RWPE1 (cell line): ENCODE measurements around the gene SLC4A2.
A peak's percentile ranks its signal among the peaks of the same experiment; 100 is the strongest.

Experiments used
- CTCF ChIA-PET: fragments of 350-600 bp; sonication (Branson Sonifier 250); formaldehyde crosslinking; extraction: SDS; loops from one replicate; lab custom pipeline; 2021; lab: Yijun Ruan, JAX
- POLR2A ChIA-PET: fragments of 400-600 bp; formaldehyde crosslinking; extraction: SDS; loops from one replicate; lab custom pipeline; 2020; ENCODE audit warnings: antibody characterized with exemption; ENCODE audit not compliant: low non-redundant PET; lab: Yijun Ruan, JAX
- DNase-seq: peaks from one replicate; pipeline ENCODE4 v3.0.0; 2012; ENCODE audit warnings: low spot score
- H3K27ac ChIP-seq: fragments of 450-650 bp; 2 replicates; pipeline ENCODE4 v1.5.1; 2017
- TF ChIP-seq, protein P1 (sequence below): fragments of 450-650 bp; conservative IDR thresholded peaks from 2 replicates; pipeline ENCODE4 v1.5.1; 2017; ENCODE audit warnings: low read depth, mild to moderate bottlenecking

The SLC4A2 gene

DNA sequence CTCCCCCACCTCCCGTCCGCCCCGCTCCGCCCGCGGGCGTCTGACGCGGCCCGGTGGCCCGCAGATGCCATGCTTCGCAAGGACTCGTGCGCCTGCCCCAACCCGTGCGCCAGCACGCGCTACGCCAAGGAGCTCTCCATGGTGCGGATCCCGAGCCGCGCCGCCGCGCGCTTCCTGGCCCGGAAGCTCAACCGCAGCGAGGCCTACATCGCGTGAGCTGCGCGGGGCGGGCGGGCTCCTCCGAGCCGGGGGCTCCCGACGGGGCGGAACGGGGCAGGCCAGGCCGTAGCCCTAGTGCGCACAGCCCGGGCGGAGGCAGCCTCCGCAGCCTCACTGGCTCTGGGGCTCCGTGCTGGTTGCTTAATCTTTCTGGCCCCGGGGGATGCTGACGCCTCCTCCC, 8.3 kb upstream of the SLC4A2 start:
- ChIA-PET CTCF (no interaction called here), POLR2A (no interaction called here)
- TF ChIP-seq, protein P1, sequence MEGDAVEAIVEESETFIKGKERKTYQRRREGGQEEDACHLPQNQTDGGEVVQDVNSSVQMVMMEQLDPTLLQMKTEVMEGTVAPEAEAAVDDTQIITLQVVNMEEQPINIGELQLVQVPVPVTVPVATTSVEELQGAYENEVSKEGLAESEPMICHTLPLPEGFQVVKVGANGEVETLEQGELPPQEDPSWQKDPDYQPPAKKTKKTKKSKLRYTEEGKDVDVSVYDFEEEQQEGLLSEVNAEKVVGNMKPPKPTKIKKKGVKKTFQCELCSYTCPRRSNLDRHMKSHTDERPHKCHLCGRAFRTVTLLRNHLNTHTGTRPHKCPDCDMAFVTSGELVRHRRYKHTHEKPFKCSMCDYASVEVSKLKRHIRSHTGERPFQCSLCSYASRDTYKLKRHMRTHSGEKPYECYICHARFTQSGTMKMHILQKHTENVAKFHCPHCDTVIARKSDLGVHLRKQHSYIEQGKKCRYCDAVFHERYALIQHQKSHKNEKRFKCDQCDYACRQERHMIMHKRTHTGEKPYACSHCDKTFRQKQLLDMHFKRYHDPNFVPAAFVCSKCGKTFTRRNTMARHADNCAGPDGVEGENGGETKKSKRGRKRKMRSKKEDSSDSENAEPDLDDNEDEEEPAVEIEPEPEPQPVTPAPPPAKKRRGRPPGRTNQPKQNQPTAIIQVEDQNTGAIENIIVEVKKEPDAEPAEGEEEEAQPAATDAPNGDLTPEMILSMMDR = no peak
- no peak overlapping the region for H3K27ac ChIP-seq
- DNase-seq = peak; percentile 39

DNA sequence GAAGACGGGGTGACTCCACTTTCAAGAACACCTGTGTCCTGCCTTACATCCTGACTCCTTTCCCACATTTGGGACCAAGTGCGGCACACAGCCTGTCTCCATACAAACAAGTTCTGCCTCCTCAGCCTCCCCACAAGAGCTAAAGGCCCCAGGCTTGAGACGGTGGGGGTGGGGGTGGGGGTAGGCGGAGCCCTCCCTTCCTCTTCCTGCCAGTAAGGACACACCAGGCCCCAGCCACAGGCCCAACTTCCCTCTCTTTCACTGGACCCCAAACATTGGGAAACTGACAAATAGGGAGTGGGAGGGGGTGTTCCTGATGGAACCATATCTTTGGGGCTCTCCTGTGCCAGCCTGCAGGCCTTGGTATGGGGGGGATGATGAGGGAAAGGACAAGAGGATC, 6.3 kb upstream of the SLC4A2 start:
- CTCF ChIA-PET = no interaction called here
- POLR2A ChIA-PET = no interaction called here

GRCh38 chr7:151053751-151054150, 5.6 kb upstream of the SLC4A2 start:
- no peak overlapping the region for H3K27ac ChIP-seq
- ChIA-PET POLR2A (no interaction called here), CTCF (no interaction called here)
- TF ChIP-seq, protein P1 = no peak
- no peak for DNase-seq

More for the DNA sequence above, 6.3 kb upstream of the SLC4A2 start:
- H3K27ac ChIP-seq = no peak overlapping the region
- TF ChIP-seq, protein P1 = no peak
- DNase-seq = no peak

- TF ChIP-seq, protein P1 = no peak
- ChIA-PET CTCF (interaction anchor here (0.6 kb wide), 1 partner anchor 31 kb away, joined by 3 read pairs; no protein-coding TSS in a partner anchor), POLR2A (no interaction called here)
- peak overlapping the region; percentile 96 for H3K27ac ChIP-seq
- DNase-seq = no peak
Measured at GRCh38 chr7:151056283-151056665, 3.1 kb upstream of the SLC4A2 start.

- TF ChIP-seq, protein P1 = no peak
- CTCF ChIA-PET = interaction anchor here (0.6 to 1.0 kb wide), 3 partner anchors 31 to 68 kb away, joined by 3 to 5 read pairs (median 3); no protein-coding TSS in a partner anchor
Measured at GRCh38 chr7:151056666-151057505, 2.5 kb upstream of the SLC4A2 start.

DNA sequence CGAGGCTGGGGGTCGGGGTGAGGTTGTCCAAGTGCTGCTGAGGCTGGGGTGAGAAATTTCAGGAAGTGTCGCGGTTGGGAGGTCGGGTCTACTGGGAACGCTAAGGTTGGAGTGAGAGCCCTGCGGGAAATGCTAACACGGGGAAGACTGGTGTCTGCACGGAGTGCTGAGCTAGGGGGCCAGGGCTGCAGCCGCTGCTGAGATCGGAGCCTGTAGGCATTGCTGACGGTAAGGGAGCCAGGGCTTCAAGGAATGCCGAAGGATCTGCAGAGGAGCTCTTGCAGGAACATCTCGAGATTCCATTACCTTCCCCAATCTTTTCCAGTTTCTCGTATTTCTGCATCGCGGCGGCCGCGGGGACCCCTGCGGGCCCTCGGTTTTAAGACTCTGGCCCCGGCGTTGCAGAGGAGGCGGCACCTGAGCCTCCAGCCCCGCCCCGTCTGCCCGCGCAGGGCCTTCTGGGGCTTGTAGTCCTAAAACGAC, 1.8 kb upstream of the SLC4A2 start, which contains the start of gene CDK5:
TSS of gene CDK5 (minus strand) at position 392 of the 483 bp plus-strand sequence. CDS start at position 343, 49 bp downstream.
- ChIA-PET CTCF (interaction anchor here (1.0 kb wide), 2 partner anchors 28 to 39 kb away, joined by 3 read pairs; no protein-coding TSS in a partner anchor), POLR2A (no interaction called here)
- TF ChIP-seq, protein P1 = no peak
- H3K27ac ChIP-seq = peak within 1 kb of the TSS; percentile 96
- no peak for DNase-seq

More at GRCh38 chr7:151056666-151057505, 2.5 kb upstream of the SLC4A2 start:
- H3K27ac ChIP-seq = peak overlapping the region; percentile 96
- POLR2A ChIA-PET = no interaction called here
- no peak for DNase-seq
